ENCODE results near the gene CDH1.
"Not testable (repeated sequence)": the region's sequence is repeated elsewhere in the genome, so short reads cannot be mapped to it uniquely, and the experiment has no call there.

Gene CDH1

GRCh38 chr16:68792465-68793324, 55.6 kb downstream of the CDH1 start:
- no peak for DNase-seq

DNA sequence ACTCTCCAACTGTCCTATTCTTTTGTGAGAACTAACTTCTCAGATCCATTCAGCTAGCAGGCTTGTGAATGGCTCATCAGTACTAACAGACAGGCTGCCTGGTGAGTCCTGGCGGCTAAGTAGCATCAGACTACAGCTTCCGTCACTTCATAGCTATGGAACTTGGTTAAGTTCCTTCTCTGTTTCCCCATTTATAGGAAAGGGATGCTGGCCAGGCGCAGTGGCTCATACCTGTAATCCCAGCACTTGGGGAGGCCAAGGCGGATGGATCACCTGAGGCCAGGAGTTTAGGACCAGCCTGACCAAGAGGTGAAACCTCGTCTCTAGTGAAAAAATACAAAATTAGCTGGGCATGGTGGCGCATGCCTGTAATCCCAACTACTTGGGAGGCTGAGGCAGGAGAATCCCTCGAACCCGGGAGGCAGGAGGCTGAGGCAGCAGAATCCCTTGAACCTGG, 56.3 kb downstream of the CDH1 start:
- DNase-seq, result no peak

DNA sequence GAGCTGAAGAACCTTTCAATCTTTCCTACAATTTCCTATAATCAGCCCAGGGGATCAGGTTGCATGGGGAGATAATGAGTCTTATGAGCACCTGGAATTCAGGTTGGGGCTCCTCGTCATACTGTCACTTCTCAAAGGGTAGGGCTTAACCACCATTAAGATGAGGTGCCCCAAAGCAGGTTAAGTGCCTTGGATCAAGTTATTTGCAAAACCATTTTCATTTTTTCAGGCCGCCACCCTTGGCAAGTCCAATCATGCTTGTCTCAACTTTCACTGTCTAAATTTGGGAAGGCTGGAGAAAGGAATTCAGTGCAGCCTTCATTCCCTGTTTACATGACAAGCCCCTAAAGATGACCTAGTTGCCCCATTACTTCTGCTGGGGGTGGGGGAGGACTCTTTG, 61.3 kb downstream of the CDH1 start:
- no peak for DNase-seq

GRCh38 chr16:68800257-68800875, 63.3 kb downstream of the CDH1 start:
- DNase-seq, result peak; percentile 22

DNA sequence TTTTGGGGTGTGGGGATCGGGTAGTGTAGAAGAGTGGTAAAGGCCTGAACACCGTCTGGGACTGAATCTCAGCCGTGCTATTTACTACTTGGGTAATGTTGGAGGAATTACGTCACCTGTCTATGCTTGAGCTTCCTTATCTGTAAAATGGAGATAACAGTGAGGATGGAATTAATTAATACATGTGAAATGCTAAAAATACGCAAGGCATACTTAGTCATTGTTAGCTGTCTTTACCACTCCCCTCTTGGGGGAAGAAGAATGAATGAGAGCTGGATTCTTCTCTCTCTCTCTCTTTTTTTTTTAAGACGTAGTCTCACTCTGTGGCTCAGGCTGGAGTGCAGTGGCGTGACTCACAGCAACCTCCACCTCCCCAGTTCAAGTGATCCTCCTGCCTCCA, 65.1 kb downstream of the CDH1 start:
- DNase-seq, result no peak

- no peak for DNase-seq
These were observed 69.3 kb downstream of the CDH1 start for GRCh38 chr16:68806422-68806821.

GRCh38 chr16:68806981-68807380, 69.9 kb downstream of the CDH1 start:
- DNase-seq, result no peak

GRCh38 chr16:68814516-68814915, 77.4 kb downstream of the CDH1 start:
- DNase-seq, result no peak

DNA sequence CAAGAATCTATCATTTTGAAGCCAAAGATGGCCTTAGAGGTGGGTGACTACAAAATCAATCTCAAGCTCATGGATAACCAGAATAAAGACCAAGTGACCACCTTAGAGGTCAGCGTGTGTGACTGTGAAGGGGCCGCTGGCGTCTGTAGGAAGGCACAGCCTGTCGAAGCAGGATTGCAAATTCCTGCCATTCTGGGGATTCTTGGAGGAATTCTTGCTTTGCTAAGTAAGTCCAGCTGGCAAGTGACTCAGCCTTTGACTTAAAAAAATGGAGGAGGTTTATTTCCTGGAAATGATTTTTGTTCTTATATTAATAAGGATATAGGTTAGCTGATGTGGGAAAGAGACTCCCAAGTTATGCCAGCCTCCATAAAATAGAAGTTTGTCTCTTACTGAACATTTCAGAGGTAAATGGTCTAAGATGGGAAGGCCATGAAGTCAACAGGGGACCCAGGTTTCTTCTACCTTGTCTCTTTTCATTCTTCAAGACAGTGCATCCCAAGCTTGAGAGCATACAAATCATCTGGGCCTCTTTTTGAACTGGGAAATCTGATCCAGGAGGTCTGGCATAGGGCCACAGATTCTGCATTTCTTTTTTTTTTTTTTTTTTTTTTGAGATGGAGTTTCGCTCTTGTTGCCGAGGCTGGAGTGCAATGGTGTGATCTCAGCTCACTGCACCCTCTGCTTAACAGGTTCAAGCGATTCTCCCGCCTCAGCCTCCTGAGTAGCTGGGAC, 86.5 kb downstream of the CDH1 start:
- DNase-seq, result no peak

DNA sequence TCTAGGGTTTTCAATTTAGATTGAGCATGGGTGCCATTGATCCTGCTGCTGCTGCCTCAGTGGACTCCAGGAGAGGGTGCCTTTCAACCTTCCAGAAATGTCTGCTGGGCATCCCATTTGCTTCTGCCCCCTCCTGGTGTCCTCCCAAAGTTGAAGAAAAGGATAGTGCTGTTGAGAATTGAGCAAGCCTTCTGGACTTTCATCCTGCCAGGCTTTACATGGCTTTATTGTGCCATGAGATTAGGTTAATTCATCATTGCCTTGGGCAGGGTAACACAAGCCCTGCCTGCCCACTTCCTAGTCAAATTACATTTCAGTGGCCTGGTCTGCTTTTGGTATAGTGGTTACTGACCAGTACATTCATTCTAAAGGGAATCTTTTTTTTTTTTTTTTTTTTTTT, 88.3 kb downstream of the CDH1 start:
- no peak for DNase-seq

DNA sequence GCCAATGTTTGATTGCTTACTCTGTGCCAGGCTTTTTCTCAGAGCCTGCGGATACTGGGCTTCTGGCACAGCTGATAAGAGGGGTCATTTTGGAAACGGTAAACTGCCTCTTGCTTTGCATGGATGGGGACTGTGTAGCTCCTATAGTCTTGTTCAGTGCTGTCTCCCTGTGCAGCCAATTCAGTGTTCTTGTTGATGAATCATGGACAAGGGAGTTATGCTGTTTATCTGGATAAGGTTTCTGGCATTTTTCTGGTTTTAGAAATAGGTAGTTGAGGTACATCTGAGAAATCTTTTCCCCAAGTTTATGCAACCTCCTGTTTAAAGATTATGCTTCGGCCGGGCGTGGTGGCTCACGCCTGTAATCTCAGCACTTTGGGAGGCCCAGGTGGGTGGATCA, 89.6 kb downstream of the CDH1 start:
- DNase-seq, result no peak

DNA sequence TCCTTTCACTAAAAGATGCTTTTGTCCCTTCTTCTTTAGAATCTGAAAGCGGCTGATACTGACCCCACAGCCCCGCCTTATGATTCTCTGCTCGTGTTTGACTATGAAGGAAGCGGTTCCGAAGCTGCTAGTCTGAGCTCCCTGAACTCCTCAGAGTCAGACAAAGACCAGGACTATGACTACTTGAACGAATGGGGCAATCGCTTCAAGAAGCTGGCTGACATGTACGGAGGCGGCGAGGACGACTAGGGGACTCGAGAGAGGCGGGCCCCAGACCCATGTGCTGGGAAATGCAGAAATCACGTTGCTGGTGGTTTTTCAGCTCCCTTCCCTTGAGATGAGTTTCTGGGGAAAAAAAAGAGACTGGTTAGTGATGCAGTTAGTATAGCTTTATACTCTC, 96.2 kb downstream of the CDH1 start:
- no peak for DNase-seq

DNA sequence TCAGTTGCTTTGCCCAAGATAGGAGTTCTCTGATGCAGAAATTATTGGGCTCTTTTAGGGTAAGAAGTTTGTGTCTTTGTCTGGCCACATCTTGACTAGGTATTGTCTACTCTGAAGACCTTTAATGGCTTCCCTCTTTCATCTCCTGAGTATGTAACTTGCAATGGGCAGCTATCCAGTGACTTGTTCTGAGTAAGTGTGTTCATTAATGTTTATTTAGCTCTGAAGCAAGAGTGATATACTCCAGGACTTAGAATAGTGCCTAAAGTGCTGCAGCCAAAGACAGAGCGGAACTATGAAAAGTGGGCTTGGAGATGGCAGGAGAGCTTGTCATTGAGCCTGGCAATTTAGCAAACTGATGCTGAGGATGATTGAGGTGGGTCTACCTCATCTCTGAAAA, 97.5 kb downstream of the CDH1 start:
- no peak for DNase-seq

DNA sequence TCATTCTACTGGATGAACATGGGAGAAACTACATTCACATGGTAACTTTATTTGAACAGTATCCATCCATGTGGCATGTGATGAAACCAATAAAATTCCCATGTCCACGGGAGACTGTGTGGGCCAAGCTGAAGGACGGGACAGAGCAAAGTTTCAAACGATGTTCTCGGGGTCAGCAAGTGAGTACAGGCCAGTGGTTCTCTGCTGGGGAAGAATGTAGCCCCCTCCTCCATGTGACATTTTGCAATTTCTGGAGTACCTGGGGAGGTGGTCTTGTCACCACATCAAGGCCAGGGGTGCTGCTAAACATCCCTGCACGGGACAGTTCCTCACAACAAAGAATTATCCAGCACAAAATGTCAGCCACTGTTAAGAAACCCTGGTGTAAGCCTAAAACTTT, 98.9 kb downstream of the CDH1 start:
- DNase-seq, result no peak

GRCh38 chr16:68839831-68840230, 102.7 kb downstream of the CDH1 start:
- DNase-seq, result no peak

DNA sequence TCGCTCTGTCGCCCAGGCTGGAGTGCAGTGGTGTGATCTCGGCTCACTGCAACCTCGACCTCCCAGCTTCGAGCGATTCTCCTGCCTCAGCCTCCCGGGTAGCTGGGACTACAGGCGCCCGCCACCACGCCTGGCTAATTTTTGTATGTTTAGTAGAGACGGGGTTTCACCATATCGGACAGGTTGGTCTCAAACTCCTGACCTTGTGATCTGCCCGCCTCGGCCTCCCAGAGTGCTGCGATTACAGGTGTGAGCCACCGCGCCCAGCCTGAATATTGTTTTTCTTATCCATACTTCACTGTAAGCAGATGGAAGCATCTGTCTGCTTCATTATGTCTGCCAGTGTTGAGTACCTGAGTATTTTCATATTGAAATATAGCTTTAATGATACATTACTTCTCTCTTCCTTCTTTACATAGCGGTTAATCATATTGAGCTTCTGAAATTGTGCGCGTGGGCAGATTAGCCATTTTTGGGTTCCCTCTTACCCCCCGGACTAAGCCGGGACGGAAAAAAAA, 105.9 kb downstream of the CDH1 start:
- DNase-seq, result not testable (repeated sequence)

- DNase-seq, result peak; percentile 95
These were observed 106.6 kb downstream of the CDH1 start, which contains the start of gene TANGO6 for GRCh38 chr16:68843482-68844210. Gene TANGO6 (plus strand): TSS chr16:68843531. CDS start chr16:68843618, 87 bp downstream.

GRCh38 chr16:68844211-68844564, 107.1 kb downstream of the CDH1 start:
- DNase-seq, result no peak

GRCh38 chr16:68848786-68849185, 111.7 kb downstream of the CDH1 start:
- no peak for DNase-seq

DNA sequence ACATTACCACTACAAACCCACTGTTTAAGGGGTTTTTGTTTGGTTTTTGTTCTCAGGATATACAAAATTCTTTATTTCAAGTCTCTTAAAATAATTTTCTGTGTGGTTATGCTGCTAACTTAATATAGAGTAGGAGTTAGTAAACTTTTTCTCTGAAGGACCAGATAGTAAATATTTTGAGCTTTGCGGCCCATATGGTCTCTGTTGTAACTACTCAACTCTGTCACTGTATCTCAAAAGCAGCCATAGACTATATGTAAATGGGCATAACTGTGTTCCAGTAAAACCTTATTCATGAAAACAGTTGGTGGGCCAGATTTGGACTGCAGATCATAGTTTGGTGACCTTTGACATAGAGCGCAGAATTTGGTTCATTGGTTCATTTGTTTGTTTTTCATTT, 113.4 kb downstream of the CDH1 start:
- no peak for DNase-seq

DNA sequence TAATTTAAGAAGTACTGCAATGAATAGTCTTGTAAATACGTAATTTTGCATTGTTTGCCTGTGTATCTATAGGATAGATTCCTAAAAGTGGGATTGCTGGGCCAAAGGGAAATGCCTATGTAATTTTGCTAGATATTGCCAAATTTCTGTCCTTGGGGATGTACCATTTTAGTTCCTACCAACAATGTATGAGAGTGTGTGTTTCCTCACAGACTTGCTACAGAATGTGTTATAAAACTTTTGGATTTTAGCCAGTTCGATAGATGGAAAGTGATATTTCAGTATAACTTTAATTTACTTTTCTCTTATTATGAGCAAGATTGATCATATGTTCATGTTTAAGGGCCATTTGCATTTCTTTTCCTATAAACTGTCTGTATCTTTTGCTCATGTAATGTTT, 114.5 kb downstream of the CDH1 start:
- DNase-seq, result no peak

DNA sequence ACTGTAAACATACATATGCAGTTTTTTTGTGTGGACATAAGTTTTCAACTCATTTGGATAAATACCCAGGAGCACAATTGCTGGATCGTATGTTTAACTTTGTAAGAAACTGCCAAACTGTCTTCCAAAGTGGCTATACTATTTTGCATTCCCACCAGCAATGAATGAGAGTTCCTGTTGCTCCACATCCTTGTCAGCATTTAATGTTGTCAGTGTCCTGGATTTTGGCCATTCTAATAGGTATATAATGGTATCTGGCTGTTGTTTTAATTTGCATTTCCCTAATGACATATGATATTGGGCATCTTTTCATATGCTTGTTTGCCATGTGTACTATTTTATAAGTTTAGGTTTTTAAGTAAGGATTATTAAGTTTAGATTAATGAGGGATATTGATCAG, 120.4 kb downstream of the CDH1 start:
- DNase-seq, result no peak

- DNase-seq, result no peak
These were observed 122.7 kb downstream of the CDH1 start for GRCh38 chr16:68859828-68860227.

Measured in stimulated activated naive CD4-positive, alpha-beta T cell treated with Interleukin-2 at 50 U/mL for 16 hours (primary cell).